Kidney tubule cell (primary cell): Measurements from ENCODE around the gene CRPPA.
"Not testable (repeated sequence)": the region's sequence is repeated elsewhere in the genome, so short reads cannot be mapped to it uniquely, and the experiment has no call there.

ENCODE experiments used
- DNase-seq: peaks from one replicate; pipeline ENCODE4 v3.0.0-alpha.2; 2018; ENCODE audit warnings: low spot score

Gene CRPPA

GRCh38 chr7:16397501-16398145, 23.7 kb downstream of the CRPPA start:
- no peak for DNase-seq

- DNase-seq: no peak
Observed at GRCh38 chr7:16396766-16397500, 24.4 kb downstream of the CRPPA start.

GRCh38 chr7:16395121-16395520, 26.2 kb downstream of the CRPPA start:
- DNase-seq: no peak

- DNase-seq: no peak
Observed at GRCh38 chr7:16393862-16394422, 27.4 kb downstream of the CRPPA start.

GRCh38 chr7:16392990-16393523, 28.3 kb downstream of the CRPPA start:
- no peak for DNase-seq

GRCh38 chr7:16383786-16384185, 37.6 kb downstream of the CRPPA start:
- DNase-seq: not testable (repeated sequence)

GRCh38 chr7:16383103-16383502, 38.2 kb downstream of the CRPPA start:
- not testable (repeated sequence) for DNase-seq
